H9 (cell line): Measurements from ENCODE around the gene ENOX1. TPM values are rescaled to one million over a fixed set of nuclear protein-coding genes. Genes with fewer than 3 reads are reported as not detected.

Experiments
- DNase-seq: peaks from one replicate; pipeline ENCODE4 v3.0.0-alpha.2; 2017
- H2AFZ ChIP-seq: one replicate; pipeline ENCODE4 v1.6.1; 2013; ENCODE audit warnings: mild to moderate bottlenecking, low read length, control low read depth, moderate library complexity
- H2AK5ac ChIP-seq: 2 replicates; pipeline ENCODE4 v1.6.1; 2013; ENCODE audit warnings: low read length, control low read depth, mixed read lengths; ENCODE audit not compliant: insufficient read length
- H2BK120ac ChIP-seq: one replicate; pipeline ENCODE4 v1.6.1; 2013; ENCODE audit warnings: low read depth, mild to moderate bottlenecking, low read length, control low read depth, inconsistent platforms; ENCODE audit not compliant: poor library complexity, severe bottlenecking
- H2BK12ac ChIP-seq: 2 replicates; pipeline ENCODE4 v1.6.1; 2013; ENCODE audit warnings: low read length, control low read depth, mixed read lengths, low read depth; ENCODE audit not compliant: insufficient read length
- H2BK15ac ChIP-seq: 2 replicates; pipeline ENCODE4 v1.6.1; 2013; ENCODE audit warnings: low read depth, low read length, control low read depth
- H2BK20ac ChIP-seq: one replicate; pipeline ENCODE4 v1.6.1; 2013; ENCODE audit warnings: low read depth, mild to moderate bottlenecking, low read length, control low read depth, inconsistent platforms; ENCODE audit not compliant: poor library complexity, severe bottlenecking
- H2BK5ac ChIP-seq: 2 replicates; pipeline ENCODE4 v1.6.1; 2013; ENCODE audit warnings: low read length, control low read depth, mixed read lengths; ENCODE audit not compliant: insufficient read length
- H3K14ac ChIP-seq: 2 replicates; pipeline ENCODE4 v1.6.1; 2013; ENCODE audit warnings: low read length, control low read depth; ENCODE audit not compliant: insufficient read depth
- H3K18ac ChIP-seq: 2 replicates; pipeline ENCODE4 v1.6.1; 2013; ENCODE audit warnings: low read depth, mild to moderate bottlenecking, mixed read lengths, low read length, control low read depth; ENCODE audit not compliant: insufficient read length
- H3K23ac ChIP-seq: 2 replicates; pipeline ENCODE4 v1.6.1; 2013; ENCODE audit warnings: low read length, control low read depth, mixed read lengths, low read depth; ENCODE audit not compliant: insufficient read length
- H3K23me2 ChIP-seq: 2 replicates; pipeline ENCODE4 v1.6.1; 2013; ENCODE audit warnings: low read depth, mild to moderate bottlenecking, mixed read lengths, low read length, control low read depth; ENCODE audit not compliant: insufficient read length, poor library complexity, severe bottlenecking
- H3K27ac ChIP-seq: 2 replicates; pipeline ENCODE4 v1.5.1; 2013; ENCODE audit warnings: low read length, control low read depth, mixed read lengths, low read depth; ENCODE audit not compliant: insufficient read length
- H3K27me3 ChIP-seq: 2 replicates; pipeline ENCODE4 v1.6.1; 2013; ENCODE audit warnings: low read length, control low read depth, inconsistent platforms; ENCODE audit not compliant: insufficient read depth
- H3K4ac ChIP-seq: 2 replicates; pipeline ENCODE4 v1.6.1; 2013; ENCODE audit warnings: low read depth, mild to moderate bottlenecking, control low read depth, inconsistent platforms, low read length, moderate library complexity
- H3K4me1 ChIP-seq: 2 replicates; pipeline ENCODE4 v1.6.1; 2013; ENCODE audit warnings: low read length, control low read depth, inconsistent platforms; ENCODE audit not compliant: insufficient read depth
- H3K4me2 ChIP-seq: 2 replicates; pipeline ENCODE4 v1.6.1; 2013; ENCODE audit warnings: low read length, control low read depth, mixed read lengths; ENCODE audit not compliant: insufficient read length, insufficient read depth
- H3K56ac ChIP-seq: 2 replicates; pipeline ENCODE4 v1.6.1; 2013; ENCODE audit warnings: low read depth, mild to moderate bottlenecking, mixed read lengths, low read length, control low read depth; ENCODE audit not compliant: insufficient read length
- H3K79me1 ChIP-seq: 2 replicates; pipeline ENCODE4 v1.6.1; 2013; ENCODE audit warnings: low read depth, mild to moderate bottlenecking, moderate library complexity, low read length, control low read depth, inconsistent platforms; ENCODE audit not compliant: insufficient read depth, poor library complexity, severe bottlenecking
- H3K79me2 ChIP-seq: 2 replicates; pipeline ENCODE4 v1.6.1; 2013; ENCODE audit warnings: low read length, control low read depth, inconsistent platforms; ENCODE audit not compliant: insufficient read depth
- H3K9ac ChIP-seq: 2 replicates; pipeline ENCODE4 v1.6.1; 2013; ENCODE audit warnings: low read length, control low read depth, mixed read lengths; ENCODE audit not compliant: insufficient read length; ENCODE audit errors: extremely low read depth
- H3K9me3 ChIP-seq: one replicate; pipeline ENCODE4 v1.6.1; 2013; ENCODE audit warnings: low read depth, low read length, inconsistent platforms; ENCODE audit not compliant: control insufficient read depth
- H3T11ph ChIP-seq: one replicate; pipeline ENCODE4 v1.6.1; 2013; ENCODE audit warnings: mild to moderate bottlenecking, low read length, control low read depth, inconsistent platforms
- H4K20me1 ChIP-seq: one replicate; pipeline ENCODE4 v1.6.1; 2013; ENCODE audit not compliant: control insufficient read depth, insufficient read length, insufficient read depth
- H4K5ac ChIP-seq: 2 replicates; pipeline ENCODE4 v1.6.1; 2013; ENCODE audit warnings: low read depth, mild to moderate bottlenecking, mixed read lengths, low read length, control low read depth; ENCODE audit not compliant: insufficient read length
- H4K8ac ChIP-seq: replicated peaks from 2 replicates; pipeline ENCODE4 v1.6.1; 2013; ENCODE audit warnings: low read length, control low read depth, mixed read lengths, low read depth; ENCODE audit not compliant: insufficient read length
- H4K91ac ChIP-seq: 2 replicates; pipeline ENCODE4 v1.6.1; 2013; ENCODE audit warnings: low read depth, mild to moderate bottlenecking, moderate library complexity, mixed read lengths, low read length, control low read depth; ENCODE audit not compliant: insufficient read length
- H3K27ac Mint-ChIP-seq, 3 experiments: 2 replicates in 2 of 3; 3 replicates in 1 of 3; pipeline ENCODE4 v1.8.0; 2020 to 2021; ENCODE audit warnings: mixed read lengths in 3 of 3, mild to moderate bottlenecking in 1 of 3, moderate library complexity in 1 of 3
- H3K27me3 Mint-ChIP-seq: 2 replicates; pipeline ENCODE4 v1.8.0; 2021; ENCODE audit warnings: low read depth, mild to moderate bottlenecking, moderate library complexity, mixed read lengths
- H3K36me3 Mint-ChIP-seq, 3 experiments: 2 replicates in 2 of 3; 3 replicates in 1 of 3; pipeline ENCODE4 v1.8.0; 2020 to 2021; ENCODE audit warnings: low read depth in 3 of 3, mixed read lengths in 3 of 3; ENCODE audit not compliant: insufficient read depth in 1 of 3
- H3K4me1 Mint-ChIP-seq, 2 experiments: 2 replicates each; pipeline ENCODE4 v1.8.0; 2020; ENCODE audit warnings: mixed read lengths in 2 of 2
- H3K4me3 Mint-ChIP-seq, 2 experiments: 2 replicates in 1 of 2; 3 replicates in 1 of 2; pipeline ENCODE4 v1.8.0; 2020 to 2021; ENCODE audit warnings: mild to moderate bottlenecking in 2 of 2, mixed read lengths in 2 of 2, moderate library complexity in 1 of 2
- H3K9me3 Mint-ChIP-seq, 2 experiments: 2 replicates in 1 of 2; 3 replicates in 1 of 2; pipeline ENCODE4 v1.8.0; 2020; ENCODE audit warnings: mild to moderate bottlenecking in 2 of 2, mixed read lengths in 2 of 2, moderate library complexity in 1 of 2
- CTCF ChIP-seq: fragments of 200-600 bp; sonication (generic); conservative IDR thresholded peaks from 3 replicates; pipeline ENCODE4 v1.8.0; 2021; ENCODE audit warnings: antibody characterized with exemption, mild to moderate bottlenecking
- WGBS: extraction: QIAGEN DNeasy Blood & Tissue Kit; methylation state at CpG from one replicate; pipeline ENCODE4 v1.1.7; 2013; ENCODE audit warnings: missing lambda C conversion rate, low lambda C conversion rate, mixed read lengths; ENCODE audit not compliant: insufficient read length; ENCODE audit errors: extremely low coverage; 5-methylcytosine and 5-hydroxymethylcytosine counted together
- total RNA-seq: library from RNA; stranded (reverse); gene quantifications from 2 replicates; pipeline ENCODE4 v1.2.1, GENCODE V29; 2021

ENOX1 gene
- total RNA-seq, 1 experiment from 2014 or later = 0.24 TPM

GRCh38 chr13:43266936-43267615, 519.7 kb downstream of the ENOX1 start:
- Histone ChIP-seq H3K4ac (no peak overlapping the region), H2BK15ac (no peak overlapping the region), H2BK5ac (no peak overlapping the region), H3K9me3 (no peaks in the 10 kb centered on the region), H3K4me1 (0 out of 2 replicates have a peak, but pooled peaks cover 6% of the 10 kb centered on the region), H3K23me2 (no peaks in the 10 kb centered on the region), H2AFZ (no peak overlapping the region), H2AK5ac (no peak overlapping the region), H3K14ac (no peak overlapping the region), H3K9ac (no peak overlapping the region), H3T11ph (no peak overlapping the region), H3K4me2 (no peak overlapping the region), H2BK120ac (no peak overlapping the region), H3K27me3 (no peaks in the 10 kb centered on the region), H4K8ac (no peak overlapping the region), H3K18ac (no peak overlapping the region), H2BK20ac (no peak overlapping the region), H4K5ac (no peak overlapping the region), H2BK12ac (no peak overlapping the region), H4K91ac (no peak overlapping the region), H3K79me2 (no peaks in the 10 kb centered on the region), H3K56ac (no peak overlapping the region), H3K23ac (no peak overlapping the region), H3K79me1 (no peaks in the 10 kb centered on the region), H4K20me1 (no peaks in the 10 kb centered on the region), H3K27ac (no peak overlapping the region)
- Mint-ChIP-seq H3K36me3 (no peaks in the 10 kb centered on the region), H3K27me3 (no peaks in the 10 kb centered on the region), H3K4me1 (peaks cover 22 to 24% of the 10 kb centered on the region in 2 experiments), H3K4me3 (no peak overlapping the region), H3K27ac (peak overlapping the region in 1 of 3 experiments; percentile 2; a peak in 1 of 7 replicates), H3K9me3 (no peaks in the 10 kb centered on the region)
- no peak for TF ChIP-seq CTCF
- DNase-seq = no peak
- no CpG with 5 or more reads among the region's 9 CpGs for WGBS
